NT2/D1 (cell line): Measurements from ENCODE around the gene BMP8B.

Experiments used
- YY1 ChIP-seq: IDR thresholded peaks from 2 replicates; pipeline ENCODE4 v1.6.1; 2011; ENCODE audit not compliant: insufficient read length, insufficient read depth
- ZNF274 ChIP-seq: IDR thresholded peaks from 2 replicates; pipeline ENCODE4 v1.6.1; 2011; ENCODE audit warnings: mild to moderate bottlenecking, low read depth, low read length

DNA sequence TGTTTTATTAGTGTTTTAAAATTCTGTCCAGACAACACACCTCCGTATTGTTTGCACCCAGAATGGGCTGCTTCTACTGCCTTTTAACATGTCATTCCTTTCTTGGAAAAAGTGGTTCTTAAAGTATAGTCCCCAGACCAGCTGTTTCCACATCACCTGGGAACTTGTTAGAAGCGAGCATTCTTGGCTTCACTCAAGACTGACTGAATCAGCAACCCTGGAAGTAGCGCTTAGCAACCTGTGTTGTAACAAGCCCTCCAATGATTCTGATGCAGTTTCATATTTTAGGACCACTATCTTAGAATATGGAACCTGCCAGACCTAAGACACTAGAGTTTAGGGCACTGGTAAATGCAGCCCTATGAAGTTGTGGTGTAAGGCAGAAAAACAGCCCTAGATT is 55.9 kb downstream of the BMP8B start:
- TF ChIP-seq ZNF274 (no peak), YY1 (no peak)
